HG03097 (cell line): ENCODE results near the gene MAGEC3.
"Not testable (repeated sequence)": the region's sequence is repeated elsewhere in the genome, so short reads cannot be mapped to it uniquely, and the experiment has no call there.

Source experiments
- ATAC-seq: cut with Tn5 transposase; IDR thresholded peaks from one replicate; pipeline ENCODE4 v1.9.1; 2021; ENCODE audit not compliant: unreplicated experiment, low FRiP score

Gene MAGEC3

GRCh38 chrX:141838016-141838415 is at the start of gene MAGEC3:
MAGEC3 (plus strand) TSS chrX:141838316; CDS start chrX:141838316, 0 bp downstream.
- no peak for ATAC-seq

- no peak for ATAC-seq
These were observed 46.3 kb upstream of the MAGEC3 start for GRCh38 chrX:141791856-141792255.

- no peak for ATAC-seq
These were observed 26.7 kb upstream of the MAGEC3 start for GRCh38 chrX:141811438-141811837.

GRCh38 chrX:141814213-141814857 is 23.8 kb upstream of the MAGEC3 start:
- no peak for ATAC-seq

GRCh38 chrX:141815904-141816303 is 22.2 kb upstream of the MAGEC3 start:
- no peak for ATAC-seq

- ATAC-seq = no peak
These were observed 5.9 kb upstream of the MAGEC3 start for GRCh38 chrX:141832247-141832646.

- no peak for ATAC-seq
These were observed 1.7 kb downstream of the MAGEC3 start for GRCh38 chrX:141839856-141840255.

GRCh38 chrX:141857479-141857878 is 19.4 kb downstream of the MAGEC3 start:
- ATAC-seq = no peak

GRCh38 chrX:141879616-141880015 is 41.5 kb downstream of the MAGEC3 start:
- no peak for ATAC-seq

GRCh38 chrX:141888811-141889210 is 50.7 kb downstream of the MAGEC3 start:
- ATAC-seq = not testable (repeated sequence)

GRCh38 chrX:141894733-141895132 is 56.6 kb downstream of the MAGEC3 start:
- ATAC-seq = no peak

- ATAC-seq = no peak
These were observed 59.6 kb downstream of the MAGEC3 start for GRCh38 chrX:141897690-141898089.

GRCh38 chrX:141902366-141902765 is 64.2 kb downstream of the MAGEC3 start:
- no peak for ATAC-seq

GRCh38 chrX:141903400-141904155 is 65.5 kb downstream of the MAGEC3 start, which contains the start of gene MAGEC1:
MAGEC1 (plus strand) TSS chrX:141903894; CDS start chrX:141905073, 1,179 bp downstream.
- no peak for ATAC-seq

GRCh38 chrX:141904262-141904661 is 66.1 kb downstream of the MAGEC3 start:
- no peak for ATAC-seq

- ATAC-seq = no peak
These were observed 79.7 kb downstream of the MAGEC3 start for GRCh38 chrX:141917801-141918200.

- ATAC-seq = no peak
These were observed 86.2 kb downstream of the MAGEC3 start for GRCh38 chrX:141924293-141924692.

GRCh38 chrX:141928432-141928831 is 90.3 kb downstream of the MAGEC3 start:
- no peak for ATAC-seq

- ATAC-seq = no peak
These were observed 96.0 kb downstream of the MAGEC3 start for GRCh38 chrX:141934059-141934641.

- ATAC-seq = no peak
These were observed 97.5 kb downstream of the MAGEC3 start for GRCh38 chrX:141935645-141936044.

GRCh38 chrX:141936080-141936479 is 98.0 kb downstream of the MAGEC3 start:
- ATAC-seq = no peak

- no peak for ATAC-seq
These were observed 103.1 kb downstream of the MAGEC3 start for GRCh38 chrX:141941234-141941633.
